Glomerular visceral epithelial cell (primary cell): ENCODE measurements around the gene NFYB.
"Not testable (repeated sequence)": the region's sequence is repeated elsewhere in the genome, so short reads cannot be mapped to it uniquely, and the experiment has no call there.

ENCODE experiments used
- DNase-seq: peaks from one replicate; pipeline ENCODE4 v3.0.0-alpha.2; 2016; ENCODE audit errors: extremely low spot score

Gene NFYB

GRCh38 chr12:104163028-104163427, 25.0 kb upstream of the NFYB start:
- not testable (repeated sequence) for DNase-seq

DNA sequence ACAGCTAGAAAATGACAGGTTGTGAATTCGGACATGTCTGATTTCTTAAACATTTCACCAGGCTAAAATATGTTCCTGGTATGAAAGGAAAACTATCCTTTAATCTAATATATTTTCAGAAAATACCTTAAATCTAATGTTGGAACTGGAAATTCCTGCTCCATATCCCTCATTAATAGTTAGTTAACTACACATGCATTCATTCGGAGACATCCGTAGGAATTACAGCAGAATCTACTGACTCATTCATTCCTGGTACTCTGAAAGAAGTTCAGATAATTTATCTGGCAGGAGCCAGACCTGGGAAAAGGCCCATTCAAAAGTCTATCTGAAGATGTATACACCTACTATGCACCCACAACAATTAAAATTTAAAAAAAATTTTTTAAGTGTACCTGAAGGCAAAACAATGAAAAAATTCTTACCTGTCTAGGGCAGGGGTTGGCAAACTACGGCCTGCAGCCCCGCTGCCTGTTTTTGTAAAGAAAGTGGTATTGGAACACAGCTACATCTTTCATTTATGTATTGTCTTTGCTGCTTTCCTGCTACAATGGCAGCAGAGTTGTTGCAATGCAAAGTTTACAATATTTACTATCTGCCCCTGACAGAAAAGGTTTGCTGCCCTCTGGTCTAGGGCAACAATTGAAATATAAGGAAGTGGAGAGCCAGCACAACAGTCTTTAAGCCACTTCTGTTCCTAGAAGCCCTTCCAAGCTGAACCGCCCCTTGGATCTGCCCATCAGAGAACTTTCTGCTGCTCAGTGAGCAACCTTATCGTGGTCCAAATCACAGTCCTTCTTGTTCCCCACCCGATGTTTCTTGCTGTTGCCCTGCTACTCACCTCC, 17.9 kb upstream of the NFYB start:
- no peak for DNase-seq

DNA sequence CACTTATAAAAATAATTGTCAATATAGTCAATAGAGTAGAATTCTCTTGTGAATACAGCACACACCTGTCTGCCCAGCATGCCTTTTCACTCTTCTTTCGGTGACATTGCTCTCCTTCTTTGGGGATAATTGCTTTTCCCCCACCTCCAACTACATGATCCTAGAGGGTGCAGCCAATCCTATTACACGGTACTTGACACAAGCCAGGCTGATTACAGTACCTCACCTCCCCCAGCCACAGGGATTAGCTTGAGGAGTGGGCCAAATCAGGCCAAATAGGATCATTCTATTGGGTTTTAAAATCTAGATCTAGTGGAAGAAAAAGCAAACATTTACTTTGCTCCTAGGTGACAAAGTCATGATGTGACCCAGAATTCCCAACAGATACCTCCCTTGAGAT, 16.8 kb upstream of the NFYB start:
- no peak for DNase-seq

DNA sequence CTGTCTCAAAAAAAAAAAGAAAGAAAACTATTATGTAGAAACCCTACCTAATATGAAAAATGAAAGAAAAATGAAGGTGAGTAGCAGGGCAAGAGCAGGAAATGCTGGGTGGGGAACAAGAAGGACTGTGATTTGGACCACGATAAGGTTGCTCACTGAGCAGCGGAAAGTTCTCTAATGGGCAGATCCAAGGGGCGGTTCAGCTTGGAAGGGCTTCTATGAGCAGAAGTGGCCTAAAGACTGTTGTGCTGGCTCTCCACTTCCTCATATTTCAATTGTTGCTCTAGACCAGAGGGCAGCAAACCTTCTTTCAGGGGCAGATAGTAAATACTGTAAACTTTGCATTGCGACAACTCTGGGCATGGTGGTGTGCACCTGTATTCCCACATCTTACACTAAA, 16.3 kb upstream of the NFYB start:
- DNase-seq: no peak

DNA sequence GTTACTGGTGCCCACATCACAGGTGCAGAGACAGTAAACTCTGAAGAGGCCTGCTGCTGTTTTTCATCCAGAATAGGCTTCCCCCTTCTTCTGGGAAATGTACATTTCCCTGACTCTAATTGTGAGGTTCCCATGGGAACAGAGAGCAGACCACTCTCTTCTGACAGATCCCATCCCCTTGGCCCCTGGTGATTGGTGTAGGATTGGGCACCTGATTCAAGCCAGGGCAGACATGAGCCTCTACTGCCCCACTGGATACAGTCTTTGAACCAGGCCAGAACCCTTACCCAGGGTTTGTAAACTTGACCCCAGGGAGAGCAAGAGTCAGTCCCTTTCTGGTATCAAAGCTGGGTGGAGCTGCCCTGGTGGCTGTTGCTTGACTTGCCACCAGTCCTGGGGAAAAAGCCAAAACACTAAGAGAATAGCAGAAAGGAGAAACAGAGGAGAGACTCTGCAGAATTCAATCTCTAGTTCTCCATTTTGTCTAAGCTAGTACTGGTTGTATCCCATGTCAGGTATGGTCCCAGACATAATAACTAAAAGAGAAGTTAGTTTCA, 14.8 kb upstream of the NFYB start:
- no peak for DNase-seq

GRCh38 chr12:104150416-104150815, 12.4 kb upstream of the NFYB start:
- no peak for DNase-seq

- no peak for DNase-seq
Measured at GRCh38 chr12:104147346-104147745, 9.3 kb upstream of the NFYB start.

GRCh38 chr12:104143918-104144317, 5.9 kb upstream of the NFYB start:
- no peak for DNase-seq

DNA sequence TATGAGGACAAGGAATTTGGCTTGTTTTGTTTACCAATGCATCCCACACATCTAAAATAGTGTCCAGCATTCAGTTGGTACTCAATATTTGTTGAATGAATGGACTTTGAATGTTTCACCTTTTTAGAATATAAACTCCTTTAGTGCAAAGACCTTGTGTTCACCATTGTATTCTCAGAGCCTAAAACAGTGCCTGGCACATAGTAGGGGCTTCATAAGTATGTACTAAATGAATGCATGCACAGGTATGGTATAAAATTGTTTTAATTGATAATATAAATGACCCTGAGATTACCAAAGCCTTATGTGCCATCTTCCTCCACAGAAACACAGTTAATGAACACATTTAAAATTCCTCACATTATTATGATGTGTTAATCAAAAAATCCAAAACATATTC, 5.0 kb upstream of the NFYB start:
- no peak for DNase-seq

- no peak for DNase-seq
Measured at GRCh38 chr12:104142543-104142942, 4.5 kb upstream of the NFYB start.

DNA sequence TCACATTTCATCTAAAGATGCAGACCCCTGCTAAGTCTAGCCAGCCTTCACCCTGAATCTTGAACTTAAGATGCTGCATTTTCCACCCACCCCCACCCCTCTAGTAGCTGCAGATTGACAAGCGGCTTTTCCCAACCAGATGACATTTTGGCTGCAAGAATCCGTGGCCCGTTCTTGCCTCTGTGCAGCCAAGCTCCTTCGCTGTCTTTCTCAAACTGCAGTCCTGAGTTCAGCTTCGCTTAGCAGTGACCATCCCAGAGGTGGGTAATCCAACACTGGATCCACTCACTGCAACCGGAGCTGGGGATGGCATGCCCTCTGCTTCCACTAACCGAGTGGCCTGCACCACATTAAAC, 765 bp upstream of the NFYB start:
- DNase-seq: no peak

DNA sequence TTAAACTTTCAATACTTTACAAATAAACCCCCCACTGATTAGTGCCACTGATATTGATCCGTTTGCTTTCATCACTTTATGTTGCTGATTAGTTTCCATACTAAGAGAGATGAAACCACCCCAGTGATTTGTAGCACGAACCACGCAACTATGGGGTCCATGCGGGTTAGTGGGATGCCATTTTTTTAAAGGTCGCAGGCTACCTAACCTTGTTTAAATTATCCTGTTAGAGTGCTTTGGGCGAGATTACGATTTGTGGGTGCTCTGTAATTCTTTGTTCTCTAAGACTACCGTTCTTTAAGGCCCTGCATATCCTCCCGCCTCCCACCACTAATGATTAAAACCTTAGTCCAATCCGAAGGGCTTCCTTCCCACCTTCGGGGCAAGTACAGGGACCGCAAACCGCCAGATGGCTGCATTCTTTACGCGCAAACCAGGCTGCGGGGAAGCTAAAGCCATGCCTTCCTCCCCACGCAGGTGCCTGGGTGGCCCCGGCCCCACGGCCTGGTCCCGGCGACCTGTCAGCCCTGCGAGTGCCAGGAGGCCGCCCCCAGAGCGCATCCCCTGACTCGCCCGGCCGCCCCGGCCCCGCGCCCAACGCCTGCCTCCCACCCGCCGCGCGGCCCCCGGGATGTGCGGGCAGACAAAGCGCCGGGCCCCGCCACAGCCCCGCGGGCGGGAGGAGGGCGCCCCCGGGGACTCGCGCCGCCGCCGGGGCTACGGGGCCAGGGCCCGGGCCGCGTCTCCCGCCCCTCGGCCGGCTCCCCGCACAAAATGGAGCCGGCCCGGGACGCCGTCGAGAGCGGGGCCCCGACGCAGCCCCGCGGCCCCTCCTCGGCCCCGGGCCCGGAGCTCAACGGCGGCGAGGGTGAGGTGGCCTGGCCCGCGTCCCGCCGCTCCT, 759 bp downstream of the NFYB start:
- DNase-seq: peak; percentile 75

- peak; percentile 8 for DNase-seq
Measured at GRCh38 chr12:104136577-104136976, 1.4 kb downstream of the NFYB start.

DNA sequence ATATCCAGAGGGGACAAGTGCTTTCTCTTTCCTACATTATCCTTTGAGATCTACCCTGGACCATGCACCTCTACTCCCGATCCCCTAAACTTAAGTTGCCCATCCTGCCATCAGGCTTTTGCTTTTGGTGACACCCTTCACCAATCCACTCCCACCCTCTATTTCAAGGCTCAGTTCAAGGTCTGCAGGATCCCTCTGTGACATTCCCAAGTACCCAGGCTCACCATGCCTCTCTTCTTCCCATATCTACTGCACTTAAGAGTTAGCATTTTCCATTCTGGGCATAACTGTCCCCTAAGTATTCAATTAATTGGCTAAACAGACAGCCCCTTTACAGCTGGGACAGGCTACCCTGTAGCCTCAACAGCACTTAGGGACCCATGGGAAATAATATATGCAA, 3.1 kb downstream of the NFYB start:
- DNase-seq: no peak

- no peak for DNase-seq
Measured at GRCh38 chr12:104133866-104134265, 4.1 kb downstream of the NFYB start.

- no peak for DNase-seq
Measured at GRCh38 chr12:104133321-104133720, 4.7 kb downstream of the NFYB start.

DNA sequence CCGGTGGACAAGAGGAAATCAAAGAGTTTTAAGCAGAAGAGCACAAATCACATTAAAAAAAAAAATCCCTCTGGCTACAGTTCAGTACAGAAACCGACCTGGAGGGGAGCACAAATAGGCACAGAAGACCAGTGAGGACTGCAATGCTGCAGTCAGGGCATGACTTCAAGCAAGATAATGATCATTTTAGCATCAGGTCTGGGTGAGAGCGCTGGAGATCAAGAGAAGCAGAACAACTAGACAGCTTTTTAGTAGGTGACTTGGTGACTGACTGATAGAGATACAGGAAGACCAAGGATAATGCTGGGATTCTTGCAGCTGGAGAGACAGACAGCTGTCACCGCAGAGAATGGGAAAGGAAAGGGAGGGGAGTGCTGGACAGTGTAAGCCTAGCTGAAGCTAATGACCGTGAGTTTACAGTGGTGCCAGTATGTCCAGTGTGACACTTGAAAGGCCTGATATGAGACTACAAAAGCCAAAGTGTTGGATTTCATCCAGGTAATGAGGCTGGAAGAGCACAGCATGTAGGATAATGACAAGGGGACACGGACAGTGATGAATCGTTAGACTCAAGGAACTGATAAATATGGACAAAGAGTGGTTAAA, 5.6 kb downstream of the NFYB start:
- DNase-seq: no peak

DNA sequence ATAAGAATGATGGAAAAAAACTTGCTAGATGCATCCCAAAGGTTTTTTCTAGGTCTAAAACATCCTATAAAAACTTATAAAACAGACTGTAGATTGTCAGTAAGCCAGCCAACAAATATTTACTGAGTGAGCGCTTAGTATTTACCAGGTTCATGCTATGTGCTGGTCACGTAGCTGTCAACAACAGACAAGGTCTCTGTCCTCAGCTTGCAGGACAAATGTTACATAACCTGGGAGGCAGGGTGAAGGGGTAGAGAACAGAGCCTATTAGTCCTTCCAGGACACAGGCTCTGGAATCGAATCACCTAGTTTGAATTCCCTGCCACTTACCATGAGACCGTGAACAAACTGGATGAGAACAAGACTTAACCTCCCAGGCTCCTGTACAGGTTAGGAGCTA, 6.4 kb downstream of the NFYB start:
- DNase-seq: no peak

GRCh38 chr12:104130760-104131159, 7.2 kb downstream of the NFYB start:
- DNase-seq: no peak

- DNase-seq: no peak
Measured at GRCh38 chr12:104126548-104126947, 11.5 kb downstream of the NFYB start.

- DNase-seq: no peak
Measured at GRCh38 chr12:104122298-104122697, 15.7 kb downstream of the NFYB start.

GRCh38 chr12:104121001-104121400, 17.0 kb downstream of the NFYB start:
- peak; percentile 27 for DNase-seq
